ENCODE results near the gene ZBP1.

The ZBP1 gene

DNA sequence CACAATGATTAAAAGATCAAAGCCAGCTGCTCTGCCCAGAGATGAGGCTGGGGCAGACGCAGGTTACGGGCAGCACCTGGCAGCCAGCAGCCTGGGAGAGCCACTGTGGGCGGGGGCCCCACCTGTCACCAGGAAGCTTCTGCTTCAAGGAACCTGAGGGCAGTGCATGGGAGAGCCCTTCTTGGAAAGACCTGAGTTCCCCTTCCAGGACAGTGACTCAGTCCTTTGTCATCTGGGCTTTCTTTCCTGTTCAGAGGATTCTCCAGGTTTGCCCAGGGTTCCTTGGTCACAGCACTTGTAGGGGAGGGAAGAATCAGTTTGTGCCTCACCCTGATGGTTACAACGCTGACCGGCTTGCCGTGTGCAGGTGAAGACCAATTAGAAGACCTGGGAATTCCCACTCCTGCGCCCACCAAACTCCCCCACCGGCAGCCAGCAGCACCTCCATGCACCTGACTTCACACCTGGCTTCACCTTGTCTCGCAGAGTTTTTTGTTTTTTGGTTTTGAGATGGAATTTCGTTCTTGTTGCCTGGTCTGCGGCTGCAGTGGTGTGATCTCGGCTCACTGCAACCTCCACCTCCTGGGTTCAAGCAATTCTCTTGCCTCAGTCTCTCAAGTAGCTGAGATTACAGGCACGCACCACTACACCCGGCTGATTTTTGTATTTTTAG lies 2.0 kb downstream of the ZBP1 start:
- DNase-seq (ENCODE audit: low read depth in 2 of 2): no peak

DNA sequence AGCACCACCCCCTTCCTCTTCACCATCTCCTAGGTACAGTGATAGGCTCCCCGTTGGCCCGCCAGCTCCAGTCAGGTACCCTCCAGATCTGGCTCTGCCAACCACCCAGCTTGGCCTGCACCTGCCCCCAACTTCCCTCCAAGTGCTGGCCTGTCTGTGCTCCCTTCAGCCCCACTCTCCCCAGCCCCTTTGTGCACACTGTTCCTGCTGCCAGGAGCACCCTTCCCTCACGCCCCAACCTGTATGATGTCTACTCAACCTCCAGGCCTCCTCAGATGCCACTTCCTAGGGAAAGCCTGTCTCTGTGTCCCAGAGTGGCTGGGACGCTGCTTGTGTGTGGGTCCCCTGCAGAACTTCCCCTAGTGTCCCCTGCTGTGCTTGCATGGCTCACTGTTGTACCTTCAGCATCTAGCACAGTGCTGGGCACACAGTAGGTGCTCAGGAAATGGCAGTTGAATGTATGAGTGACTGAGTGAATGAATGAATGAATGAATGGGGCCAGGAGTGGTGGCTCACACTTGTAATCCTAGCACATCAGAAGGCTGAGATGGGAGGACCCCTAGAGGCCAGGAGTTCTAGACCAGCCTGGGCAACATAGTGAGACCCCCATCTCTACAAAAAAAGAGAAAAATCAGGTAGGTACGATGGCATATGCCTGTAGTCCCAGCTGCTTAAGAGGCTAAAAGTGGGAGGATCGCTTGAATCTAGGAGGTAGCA lies 3.0 kb downstream of the ZBP1 start:
- DNase-seq (ENCODE audit: low read depth in 2 of 2): no peak

DNA sequence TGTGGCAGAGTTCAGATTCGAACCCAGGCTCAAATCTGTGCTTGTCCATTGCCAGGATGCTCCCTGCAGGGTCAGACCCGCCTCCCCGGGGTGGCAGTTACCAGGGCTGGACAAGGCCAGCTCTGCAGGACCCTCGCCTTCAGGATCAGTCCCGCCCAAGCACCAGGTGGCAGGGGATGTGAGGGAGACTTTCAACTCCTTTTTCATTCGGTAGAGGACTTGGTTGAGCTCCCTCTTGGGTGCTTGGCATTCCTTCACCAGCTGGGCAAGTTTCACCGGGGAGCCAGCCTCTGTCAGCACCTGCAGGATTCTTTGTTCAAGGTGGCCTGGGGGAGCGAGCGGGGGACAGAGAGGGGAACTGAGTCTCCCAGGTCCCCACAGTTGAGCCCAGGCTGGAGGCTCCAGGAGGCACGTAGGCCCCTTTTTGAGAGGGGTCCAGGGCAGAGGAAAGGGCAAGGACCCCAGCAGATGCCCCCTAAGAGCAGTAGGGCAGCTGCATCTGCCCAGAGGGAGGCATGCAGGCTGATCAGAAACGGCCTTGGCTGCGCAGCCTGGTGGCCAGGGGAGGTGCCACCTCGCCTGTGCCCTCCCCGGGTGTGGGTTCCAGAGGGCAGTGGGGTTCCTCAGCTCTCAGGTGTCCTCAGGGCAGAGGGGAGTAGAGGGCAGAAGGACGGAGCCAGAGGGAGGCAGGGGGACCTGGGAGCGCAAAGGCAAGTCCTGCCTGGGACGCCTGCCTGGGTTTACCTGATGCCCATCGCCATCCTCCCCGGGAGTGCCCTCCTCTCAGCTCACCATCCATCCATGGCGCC lies 3.9 kb downstream of the ZBP1 start:
- no peak for DNase-seq (ENCODE audit: low read depth in 2 of 2)

DNA sequence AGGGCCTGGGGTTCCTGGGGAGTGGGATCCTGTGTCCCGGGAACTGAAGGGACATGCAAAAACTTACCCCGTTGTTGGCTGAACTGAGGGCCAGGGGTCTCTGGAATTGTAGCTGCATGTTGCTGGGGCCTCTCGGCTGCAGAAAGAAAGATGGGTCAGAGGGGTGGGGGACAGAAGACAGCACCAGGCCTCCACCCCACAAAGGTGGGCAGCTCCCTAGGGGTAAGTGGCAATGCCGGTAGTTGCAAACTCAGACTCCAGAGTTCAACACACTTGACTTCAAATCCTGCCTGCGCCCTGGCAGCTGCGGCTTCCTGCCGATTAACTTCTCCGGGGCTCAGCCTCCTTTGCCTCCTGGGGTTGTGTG lies 4.8 kb downstream of the ZBP1 start:
- DNase-seq (ENCODE audit: low read depth in 2 of 2): no peak

DNA sequence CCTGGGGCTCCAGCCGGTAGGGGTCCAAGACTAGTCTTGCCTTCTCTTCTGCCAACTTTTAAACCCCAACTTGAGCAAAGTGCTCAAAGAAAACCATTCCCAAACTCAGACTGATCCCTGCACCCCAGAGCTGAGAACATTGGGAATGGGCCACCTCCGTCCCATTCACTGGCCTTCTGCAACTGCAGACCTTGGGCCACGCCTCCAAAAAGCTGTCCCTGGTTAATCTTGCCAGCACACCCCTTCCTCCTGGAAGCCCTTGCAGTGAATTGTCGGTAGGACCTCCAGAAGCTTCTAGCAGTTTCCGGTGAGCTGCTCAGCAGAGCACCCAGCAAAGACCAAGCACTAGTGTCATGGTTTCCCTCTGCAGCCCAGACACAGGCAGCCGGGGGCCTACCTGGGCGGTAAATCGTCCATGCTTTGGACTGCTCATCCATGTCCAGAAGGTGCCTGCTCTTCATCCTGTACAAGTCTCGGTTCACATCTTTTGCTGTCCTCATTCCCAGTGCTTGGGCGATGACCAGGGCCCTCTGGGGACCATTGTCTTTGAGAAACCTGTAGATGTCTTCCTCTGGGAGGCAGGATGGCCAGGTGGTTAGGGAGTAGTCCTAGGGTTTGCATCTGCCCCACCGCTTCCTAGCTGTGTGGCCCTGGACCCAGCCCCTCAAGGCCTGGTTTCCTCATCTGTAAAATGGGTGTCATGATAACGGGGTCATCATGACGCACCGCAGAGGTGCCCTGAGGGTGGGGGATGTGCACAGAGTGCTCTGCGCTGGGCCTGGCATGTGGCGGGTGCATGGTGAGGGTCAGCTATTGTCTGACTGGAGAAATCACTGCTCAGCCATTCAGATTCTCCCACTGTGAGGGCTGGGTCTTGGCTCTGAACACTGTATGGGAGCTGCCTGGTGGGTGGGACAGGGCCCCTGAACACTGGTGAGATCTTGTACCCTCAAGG lies 5.5 kb downstream of the ZBP1 start:
- DNase-seq (ENCODE audit: low read depth in 2 of 2): no peak

- no peak for DNase-seq (ENCODE audit: low read depth in 2 of 2)
Measured at GRCh38 chr20:57613481-57613921, 6.7 kb downstream of the ZBP1 start.

DNA sequence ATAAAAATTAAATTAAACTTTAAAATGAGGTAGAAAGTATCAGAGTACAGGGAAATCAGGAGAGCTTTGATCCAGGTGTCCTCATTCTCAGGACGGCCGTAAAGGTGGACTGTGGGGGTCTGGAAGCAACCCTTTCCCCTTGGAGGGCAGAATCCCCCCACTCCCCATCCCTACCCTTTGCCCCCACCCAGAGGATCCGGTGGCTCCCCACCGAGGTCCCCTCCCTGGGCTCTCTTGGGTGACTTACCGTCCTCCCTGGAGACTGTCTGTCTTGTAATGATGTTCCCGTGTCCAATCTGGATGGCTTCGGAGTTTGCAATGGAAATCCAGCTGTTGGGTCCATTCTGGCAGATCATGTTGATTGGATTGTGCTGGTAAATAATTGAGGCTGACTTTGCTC lies 7.3 kb downstream of the ZBP1 start:
- DNase-seq (ENCODE audit: low read depth in 2 of 2): no peak

GRCh38 chr20:57612436-57612835 lies 7.8 kb downstream of the ZBP1 start:
- no peak for DNase-seq (ENCODE audit: low read depth in 2 of 2)

GRCh38 chr20:57611586-57612311 lies 8.5 kb downstream of the ZBP1 start:
- no peak for DNase-seq (ENCODE audit: low read depth in 2 of 2)

GRCh38 chr20:57610261-57610952 lies 9.8 kb downstream of the ZBP1 start:
- DNase-seq (ENCODE audit: low read depth in 2 of 2): no peak

GRCh38 chr20:57609842-57610167 lies 10.4 kb downstream of the ZBP1 start:
- no peak for DNase-seq (ENCODE audit: low read depth in 2 of 2)

GRCh38 chr20:57609086-57609841 lies 11.0 kb downstream of the ZBP1 start:
- DNase-seq (ENCODE audit: low read depth in 2 of 2): no peak

GRCh38 chr20:57608516-57608915 lies 11.7 kb downstream of the ZBP1 start:
- DNase-seq (ENCODE audit: low read depth in 2 of 2): no peak

- no peak for DNase-seq (ENCODE audit: low read depth in 2 of 2)
Measured at GRCh38 chr20:57605878-57606277, 14.3 kb downstream of the ZBP1 start.

GRCh38 chr20:57605045-57605444 lies 15.2 kb downstream of the ZBP1 start:
- no peak for DNase-seq (ENCODE audit: low read depth in 2 of 2)

- no peak for DNase-seq (ENCODE audit: low read depth in 2 of 2)
Measured at GRCh38 chr20:57603120-57603519, 17.1 kb downstream of the ZBP1 start.

DNA sequence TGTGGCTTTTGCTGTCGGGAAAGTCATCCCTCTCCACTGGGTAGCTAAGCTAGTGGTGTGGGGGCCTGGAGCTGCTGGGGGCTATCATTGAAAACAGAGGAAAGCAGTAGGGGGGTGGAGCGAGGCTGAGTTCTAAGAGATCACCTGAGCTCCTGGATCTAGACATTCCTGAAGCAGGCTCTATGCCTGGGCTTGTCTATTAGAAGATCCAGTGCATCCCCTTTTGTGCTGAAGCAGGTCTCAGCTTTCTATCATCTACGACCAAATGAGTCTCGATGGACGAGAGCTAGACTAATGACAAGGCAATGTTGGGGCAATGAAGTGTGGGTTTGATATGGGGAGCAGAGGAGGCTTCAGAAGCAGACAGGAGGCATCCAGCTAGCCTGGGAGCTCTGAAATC lies 18.5 kb downstream of the ZBP1 start:
- DNase-seq (ENCODE audit: low read depth in 2 of 2): no peak

- no peak for DNase-seq (ENCODE audit: low read depth in 2 of 2)
Measured at GRCh38 chr20:57601211-57601570, 19.0 kb downstream of the ZBP1 start.

- DNase-seq (ENCODE audit: low read depth in 2 of 2): no peak
Measured at GRCh38 chr20:57600320-57601210, 19.7 kb downstream of the ZBP1 start.

Measured in stimulated activated CD8-positive, alpha-beta memory T cell treated with anti-CD3 and anti-CD28 coated beads, Interleukin-2, amount 100 ng/mL, for 1 hour (primary cell).